H7 (cell line): Measurements from ENCODE around the gene DCAF4. TPM values are rescaled to one million over a fixed set of nuclear protein-coding genes. Genes with fewer than 3 reads are reported as not detected.
"Not testable (repeated sequence)": the region's sequence is repeated elsewhere in the genome, so short reads cannot be mapped to it uniquely, and the experiment has no call there.

Experiments
- DNase-seq: peaks from one replicate; pipeline ENCODE4 v3.0.0; 2012
- H3K27me3 ChIP-seq: 2 replicates; pipeline ENCODE4 v1.6.0; 2011; ENCODE audit warnings: mild to moderate bottlenecking, low read length; ENCODE audit not compliant: control insufficient read depth, insufficient read depth
- H3K36me3 ChIP-seq: replicated peaks from 2 replicates; pipeline ENCODE4 v1.5.1; 2011; ENCODE audit warnings: low read length; ENCODE audit not compliant: control insufficient read depth, insufficient read depth
- H3K4me3 ChIP-seq: 2 replicates; pipeline ENCODE4 v1.5.1; 2011; ENCODE audit warnings: low read depth, mild to moderate bottlenecking, control low read depth, low read length, moderate library complexity; ENCODE audit not compliant: insufficient read depth
- total RNA-seq: library from RNA; depleted of rRNA; stranded (reverse); fragments of >200 nt; shearing (Covaris generic); gene quantifications from 2 replicates; pipeline ENCODE4 v1.2.3, GENCODE V29; 2014

The DCAF4 gene
- total RNA-seq, 1 experiment from 2014 or later = 13.2 TPM

- no peak overlapping the region for H3K4me3 ChIP-seq
- DNase-seq = no peak
- peaks cover 7% of the 10 kb centered on the region for H3K36me3 ChIP-seq
- H3K27me3 ChIP-seq = no peaks in the 10 kb centered on the region
These were observed 35.5 kb downstream of the DCAF4 start for GRCh38 chr14:72961579-72962335.

- H3K36me3 ChIP-seq, H3K27me3 ChIP-seq, H3K4me3 ChIP-seq, DNase-seq: not testable (repeated sequence)
These were observed 36.1 kb downstream of the DCAF4 start for GRCh38 chr14:72962336-72962754.

GRCh38 chr14:72962829-72963312, 36.6 kb downstream of the DCAF4 start:
- no peaks in the 10 kb centered on the region for H3K27me3 ChIP-seq
- no peak overlapping the region for H3K4me3 ChIP-seq
- peak; percentile 76 for DNase-seq

GRCh38 chr14:72965249-72965648, 39.0 kb downstream of the DCAF4 start:
- H3K36me3 ChIP-seq = no peaks in the 10 kb centered on the region; the same call in none of the 2 replicates
- H3K27me3 ChIP-seq = no peaks in the 10 kb centered on the region
- no peak overlapping the region for H3K4me3 ChIP-seq
- DNase-seq = no peak

More at GRCh38 chr14:72962829-72963312, 36.6 kb downstream of the DCAF4 start:
- H3K36me3 ChIP-seq = peaks cover 3% of the 10 kb centered on the region

- H3K27me3 ChIP-seq = no peaks in the 10 kb centered on the region
- no peaks in the 10 kb centered on the region; the same call in none of the 2 replicates for H3K36me3 ChIP-seq
- no peak for DNase-seq
- H3K4me3 ChIP-seq = no peak overlapping the region
These were observed 39.8 kb downstream of the DCAF4 start for GRCh38 chr14:72966038-72966437.

- Histone ChIP-seq H3K27me3 (no peaks in the 10 kb centered on the region), H3K36me3 (no peaks in the 10 kb centered on the region; the same call in none of the 2 replicates), H3K4me3 (no peak overlapping the region)
- DNase-seq = no peak
These were observed 42.1 kb downstream of the DCAF4 start for GRCh38 chr14:72968316-72968715.

GRCh38 chr14:72970058-72970630, 43.9 kb downstream of the DCAF4 start:
- no peak for DNase-seq
- Histone ChIP-seq H3K4me3 (no peak overlapping the region), H3K27me3 (no peaks in the 10 kb centered on the region), H3K36me3 (peaks cover 5% of the 10 kb centered on the region)

- peaks cover 7% of the 10 kb centered on the region for H3K36me3 ChIP-seq
- no peak for DNase-seq
- H3K4me3 ChIP-seq = no peak overlapping the region
- no peaks in the 10 kb centered on the region for H3K27me3 ChIP-seq
These were observed 44.7 kb downstream of the DCAF4 start for GRCh38 chr14:72970824-72971434.

GRCh38 chr14:72974661-72975060, 48.4 kb downstream of the DCAF4 start:
- DNase-seq = no peak
- H3K36me3 ChIP-seq = peaks cover 7% of the 10 kb centered on the region
- no peaks in the 10 kb centered on the region for H3K27me3 ChIP-seq
- H3K4me3 ChIP-seq = no peak overlapping the region

GRCh38 chr14:72975770-72976169, 49.5 kb downstream of the DCAF4 start:
- peak; percentile 60 for DNase-seq
- Histone ChIP-seq H3K27me3 (no peaks in the 10 kb centered on the region), H3K4me3 (no peak overlapping the region), H3K36me3 (peaks cover 7% of the 10 kb centered on the region)

GRCh38 chr14:72978856-72979255, 52.6 kb downstream of the DCAF4 start:
- no peaks in the 10 kb centered on the region for H3K27me3 ChIP-seq
- no peak for DNase-seq
- no peak overlapping the region for H3K4me3 ChIP-seq
- H3K36me3 ChIP-seq = peaks cover 7% of the 10 kb centered on the region

- no peak for DNase-seq
- Histone ChIP-seq H3K27me3 (no peaks in the 10 kb centered on the region), H3K36me3 (no peaks in the 10 kb centered on the region; the same call in 1 of the 2 replicates), H3K4me3 (no peak overlapping the region)
These were observed 54.6 kb downstream of the DCAF4 start for GRCh38 chr14:72980863-72981262.

GRCh38 chr14:72982146-72982708, 56.0 kb downstream of the DCAF4 start:
- no peaks in the 10 kb centered on the region for H3K27me3 ChIP-seq
- DNase-seq = no peak
- H3K4me3 ChIP-seq = no peak overlapping the region
- no peaks in the 10 kb centered on the region; the same call in 1 of the 2 replicates for H3K36me3 ChIP-seq

- no peaks in the 10 kb centered on the region for H3K27me3 ChIP-seq
- H3K4me3 ChIP-seq = no peak overlapping the region
- DNase-seq = no peak
- H3K36me3 ChIP-seq = no peaks in the 10 kb centered on the region
These were observed 60.0 kb downstream of the DCAF4 start for GRCh38 chr14:72986214-72986613.
